GM20431 (cell line): Measurements from ENCODE around the gene PC.
"Not testable (repeated sequence)": the region's sequence is repeated elsewhere in the genome, so short reads cannot be mapped to it uniquely, and the experiment has no call there.

Source experiments
- in situ Hi-C: fragments of 300-500 bp; cut with MseI, MboI; formaldehyde crosslinking; loops from one replicate; pipeline ENCODE4 v1.15.0; 2020; ENCODE audit warnings: low sequenced_read_pairs; ENCODE audit not compliant: unreplicated experiment

Gene PC

DNA sequence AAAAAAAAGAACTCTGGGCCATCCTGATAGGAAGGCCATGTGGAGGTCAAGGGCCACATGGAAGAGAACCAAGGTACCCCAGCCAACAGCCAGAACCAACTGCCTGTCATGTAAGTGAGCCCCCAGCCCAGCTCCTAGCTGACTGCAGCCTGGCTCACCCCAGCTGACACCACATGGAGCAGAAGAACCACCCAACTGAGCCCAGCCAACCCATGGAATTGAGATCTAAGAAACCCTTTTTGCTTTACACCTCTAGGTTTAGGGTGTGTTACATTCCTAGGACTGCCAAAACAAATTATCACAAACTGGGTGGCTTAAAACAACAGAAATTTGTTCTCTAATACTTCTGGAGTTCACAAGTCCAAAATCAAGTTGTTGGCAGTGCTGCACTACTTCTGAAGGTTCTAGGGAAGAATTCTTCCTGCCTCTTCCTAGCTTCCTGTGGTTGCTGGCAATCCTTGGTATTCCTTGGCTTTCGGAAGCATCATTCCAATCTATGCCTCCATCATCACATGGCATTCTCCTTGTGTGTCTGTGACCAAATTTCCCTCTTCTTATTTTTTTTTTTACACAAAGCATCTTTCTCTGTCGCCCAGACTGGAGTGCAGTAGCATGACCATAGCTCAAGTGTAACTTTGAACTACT, 21.3 kb upstream of the PC start:
- in situ Hi-C loops: no loop called here

DNA sequence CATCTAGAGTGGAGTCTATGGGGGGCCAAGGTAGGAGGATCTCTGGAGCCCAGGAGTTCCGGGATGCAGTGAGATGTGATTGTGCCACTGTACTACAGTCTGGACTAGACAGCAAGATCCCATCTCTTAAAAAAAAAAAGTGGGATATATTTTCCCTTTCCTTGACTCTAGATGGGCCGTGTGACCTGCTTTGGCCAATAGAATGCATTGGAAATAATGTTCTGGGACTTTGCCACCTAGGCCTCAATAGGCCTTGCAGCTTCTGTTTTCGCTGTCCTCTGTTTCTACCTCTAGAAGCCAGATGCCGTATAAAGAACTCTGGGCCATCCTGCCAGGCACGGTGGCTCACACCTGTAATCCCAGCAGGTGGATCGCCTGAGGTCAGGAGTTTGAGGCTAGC, 20.5 kb upstream of the PC start:
- in situ Hi-C loops: no loop called here

- in situ Hi-C loops: no loop called here
Observed at GRCh38 chr11:66978229-66978628, 20.0 kb upstream of the PC start.

GRCh38 chr11:66976925-66977324, 18.7 kb upstream of the PC start:
- in situ Hi-C loops: no loop called here

DNA sequence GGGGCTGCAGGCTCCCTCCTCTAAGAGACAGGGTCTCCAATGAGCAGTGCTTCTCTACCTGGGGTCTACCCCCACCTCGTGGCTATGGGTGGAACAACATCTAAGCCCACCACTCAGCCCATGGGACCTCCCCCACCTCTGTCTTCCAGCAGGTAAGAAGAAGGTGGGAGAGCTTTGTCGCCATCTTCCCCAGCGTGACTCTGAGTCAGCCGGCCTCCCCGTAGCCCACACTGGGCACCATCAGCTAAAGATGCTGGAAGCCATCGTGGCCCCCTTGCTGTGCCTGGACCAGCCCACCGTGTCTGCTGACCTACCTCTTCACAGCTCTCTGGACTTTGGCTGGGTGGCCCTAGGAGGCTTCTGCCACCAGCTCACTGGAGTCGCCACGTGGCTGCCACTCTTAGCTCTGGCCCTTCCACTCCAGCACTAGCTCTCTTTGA, 17.9 kb upstream of the PC start:
- in situ Hi-C loops: no loop called here

- in situ Hi-C loops: no loop called here
Observed at GRCh38 chr11:66975405-66976027, 17.3 kb upstream of the PC start.

DNA sequence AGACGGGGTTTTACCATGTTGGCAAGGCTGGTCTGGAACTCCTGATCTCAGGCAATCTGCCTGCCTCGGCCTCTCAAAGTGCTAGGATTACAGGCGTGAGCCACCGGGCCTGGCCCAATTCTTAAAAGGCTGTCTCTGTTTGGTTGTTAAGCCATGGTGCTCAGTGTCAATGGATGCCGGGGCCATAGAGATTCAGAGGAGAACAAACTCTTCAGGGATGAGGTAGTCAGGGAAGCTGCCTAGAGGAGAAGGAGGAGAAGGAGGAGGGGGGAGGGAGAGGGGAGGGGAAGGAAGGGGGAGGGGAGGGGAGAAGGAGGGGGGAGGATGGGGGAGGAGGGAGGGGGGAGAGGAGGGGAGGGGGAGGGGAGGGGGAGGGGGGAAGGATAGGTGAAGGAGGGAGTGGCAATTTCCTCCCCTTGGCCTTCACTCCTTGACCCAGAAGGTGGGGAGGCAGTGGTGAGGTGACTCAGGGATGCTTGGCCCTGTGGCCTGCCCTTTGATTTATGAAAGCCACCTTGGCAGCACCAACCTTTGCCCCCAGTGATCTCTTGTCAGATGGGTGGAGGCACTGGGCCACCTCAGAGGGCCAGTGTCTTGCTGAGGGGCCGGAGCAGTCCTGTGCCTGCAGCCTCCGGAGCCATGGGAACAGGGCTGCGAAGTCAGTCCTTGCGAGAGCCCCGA, 16.7 kb upstream of the PC start, which contains the start of gene C11orf86:
Gene C11orf86 (plus strand): TSS at position 581 of the 681 bp plus-strand sequence. CDS start 59 bp downstream, at position 640.
- in situ Hi-C loops: no loop called here

DNA sequence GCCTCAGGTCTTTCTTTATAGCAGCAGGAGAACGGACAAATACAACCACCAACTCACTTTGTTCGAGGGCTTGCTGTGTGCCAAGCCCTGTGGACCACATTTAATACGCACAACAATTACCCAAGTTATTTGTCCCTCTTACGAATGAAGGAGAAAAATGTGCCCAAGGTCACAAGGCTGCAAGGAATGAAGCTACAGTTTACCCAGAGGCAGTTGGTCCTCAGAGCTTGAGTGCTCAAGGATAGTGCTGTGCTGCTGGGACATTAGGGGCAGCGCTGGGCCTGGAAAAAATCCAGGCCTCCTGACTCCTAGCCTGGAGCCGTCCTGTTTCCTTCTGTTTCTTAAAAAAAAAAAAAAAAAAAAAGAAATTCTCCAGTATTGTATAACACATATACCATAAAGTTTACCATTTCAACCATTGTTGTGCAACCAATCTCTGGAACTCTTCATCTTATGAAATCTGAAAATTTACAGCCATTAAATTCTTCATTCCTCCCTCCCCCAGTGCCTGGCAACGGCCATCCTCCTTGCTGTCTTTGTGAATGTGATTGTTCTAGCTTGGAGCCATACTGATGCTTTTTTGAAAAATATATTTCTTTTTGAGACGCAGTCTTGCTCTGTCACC, 15.9 kb upstream of the PC start:
- in situ Hi-C loops: no loop called here

GRCh38 chr11:66971488-66971887, 13.3 kb upstream of the PC start:
- in situ Hi-C loops: no loop called here

- in situ Hi-C loops: no loop called here
Observed at GRCh38 chr11:66970807-66971442, 12.7 kb upstream of the PC start.

DNA sequence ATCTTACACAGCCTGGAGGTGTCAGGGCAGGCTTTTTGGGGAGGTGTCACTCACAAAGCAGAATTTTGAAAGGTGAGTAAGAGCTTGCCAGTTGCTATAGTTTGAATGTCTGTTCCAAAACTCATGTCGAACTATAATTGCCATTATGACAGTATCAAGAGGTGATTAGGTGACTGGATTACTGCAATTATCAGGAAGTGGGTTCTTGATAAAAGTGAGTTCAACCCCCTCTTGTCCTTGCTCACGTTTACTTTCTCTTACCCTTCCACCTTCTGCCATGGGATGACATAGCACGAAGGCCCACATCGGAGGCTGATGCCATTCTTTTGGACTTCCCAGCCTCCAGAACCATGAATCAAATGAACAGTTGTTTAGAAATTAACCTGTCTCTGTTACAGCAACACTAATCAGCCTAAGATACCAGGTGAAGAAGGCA, 12.2 kb upstream of the PC start:
- in situ Hi-C loops: no loop called here

GRCh38 chr11:66969584-66970225, 11.5 kb upstream of the PC start:
- in situ Hi-C loops: no loop called here

- in situ Hi-C loops: no loop called here
Observed at GRCh38 chr11:66967670-66968425, 9.7 kb upstream of the PC start.

- in situ Hi-C loops: no loop called here
Observed at GRCh38 chr11:66966351-66966750, 8.2 kb upstream of the PC start.

DNA sequence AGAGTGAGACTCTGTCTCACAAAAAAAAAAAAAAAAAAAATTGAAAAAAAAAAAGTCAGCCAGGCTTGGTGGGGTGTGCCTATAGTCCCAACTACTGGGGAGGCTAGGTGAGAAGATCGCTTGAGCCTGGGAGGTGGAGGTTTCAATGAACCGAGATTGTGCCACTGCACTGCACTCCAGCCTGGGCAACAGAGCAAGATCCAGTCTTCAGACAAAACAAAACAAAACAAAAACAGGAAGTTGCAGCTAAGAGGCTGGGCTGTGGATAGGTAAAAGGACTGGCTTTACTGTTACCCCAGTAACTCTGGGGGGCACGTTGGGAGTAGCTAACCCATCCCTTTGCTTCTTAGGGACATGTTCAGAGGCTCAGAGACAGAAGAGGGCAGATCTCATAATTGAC, 6.3 kb upstream of the PC start:
- in situ Hi-C loops: no loop called here

GRCh38 chr11:66962801-66963200, 4.6 kb upstream of the PC start:
- in situ Hi-C loops: no loop called here

GRCh38 chr11:66962247-66962646, 4.1 kb upstream of the PC start:
- in situ Hi-C loops: no loop called here

DNA sequence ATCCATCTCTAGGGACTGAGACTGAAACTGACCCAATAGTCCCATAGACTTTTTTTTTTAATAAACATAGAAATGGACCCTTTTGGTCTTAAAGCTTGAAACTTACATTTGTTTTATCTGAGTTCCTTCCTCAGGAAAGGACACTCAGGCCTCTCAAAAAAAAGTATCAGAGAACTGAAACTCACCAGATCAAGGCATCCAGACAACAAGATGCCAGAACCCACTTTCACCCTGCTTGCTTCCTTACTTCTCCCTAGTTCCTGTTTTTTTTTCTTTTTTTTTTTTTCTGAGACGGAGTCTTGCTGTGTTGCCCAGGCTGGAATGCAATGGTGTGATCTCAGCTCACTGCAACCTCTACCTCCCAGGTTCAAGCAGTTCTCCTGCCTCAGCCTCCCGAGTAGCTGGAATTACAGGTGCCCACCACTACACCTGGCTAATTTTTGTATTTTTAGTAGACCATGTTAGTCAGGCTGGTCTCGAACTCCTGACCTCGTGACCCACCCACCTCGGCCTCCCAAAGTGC, 3.6 kb upstream of the PC start:
- in situ Hi-C loops: not testable (repeated sequence)

- in situ Hi-C loops: no loop called here
Observed at GRCh38 chr11:66958956-66959274, 732 bp upstream of the PC start.
